Erythroblast (primary cell): ENCODE measurements around the gene IL17B.

Experiments
- GATA1 ChIP-seq: IDR thresholded peaks from 2 replicates; pipeline ENCODE4 v1.6.1; 2011; ENCODE audit warnings: low read depth, mild to moderate bottlenecking, control low read depth, low read length, moderate library complexity
- POLR2A ChIP-seq: IDR thresholded peaks from 2 replicates; pipeline ENCODE4 v1.6.1; 2011; ENCODE audit warnings: mild to moderate bottlenecking, low read length

GRCh38 chr5:149325166-149325735 is 53.8 kb downstream of the IL17B start:
- TF ChIP-seq POLR2A (no peak), GATA1 (no peak)
